ENCODE data around the gene ITGA1. TPM values are rescaled to one million over a fixed set of nuclear protein-coding genes. Genes with fewer than 3 reads are reported as not detected.

The ITGA1 gene
- total RNA-seq, 2 donors from 2014 or later: 125 to 169 TPM

DNA sequence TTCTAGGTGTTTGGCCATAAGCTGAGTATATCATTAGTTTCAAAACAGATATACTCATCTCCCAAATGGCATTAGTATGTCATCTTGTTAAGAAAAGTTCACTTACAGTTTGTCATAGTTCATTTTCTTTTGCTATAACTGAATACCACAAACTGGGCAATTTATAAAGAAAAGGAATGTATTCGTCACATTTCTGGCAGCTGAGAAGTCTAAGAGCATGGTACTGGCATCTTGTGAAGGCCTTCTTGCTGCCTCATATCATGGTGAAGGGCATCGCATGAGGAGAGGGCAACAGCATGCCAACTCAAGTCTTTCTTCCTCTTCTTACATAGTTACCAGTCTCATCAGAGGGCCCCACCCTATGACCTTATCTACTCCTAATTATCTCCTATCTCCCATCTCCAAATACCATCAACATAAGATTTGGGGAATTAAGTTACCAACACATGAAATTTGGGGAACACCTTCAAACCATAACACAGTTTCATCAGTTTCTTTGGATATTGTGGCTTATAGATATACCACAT is 20.4 kb upstream of the ITGA1 start:
- no peaks in the 10 kb centered on the region for H3K36me3 ChIP-seq
- H3K27me3 ChIP-seq (replicated peaks; ENCODE audit: insufficient read depth): no peaks in the 10 kb centered on the region
- no peaks in the 10 kb centered on the region for H3K9me3 ChIP-seq
- H3K27ac ChIP-seq: no peak overlapping the region
- DNase-seq (ENCODE audit: low spot score): no peak
- H3K4me1 ChIP-seq (ENCODE audit: control insufficient read depth in 1 of 2, low read depth in 2 of 2): peaks cover 0 to 11% of the 10 kb centered on the region in 2 donors
- TF ChIP-seq, protein P1, sequence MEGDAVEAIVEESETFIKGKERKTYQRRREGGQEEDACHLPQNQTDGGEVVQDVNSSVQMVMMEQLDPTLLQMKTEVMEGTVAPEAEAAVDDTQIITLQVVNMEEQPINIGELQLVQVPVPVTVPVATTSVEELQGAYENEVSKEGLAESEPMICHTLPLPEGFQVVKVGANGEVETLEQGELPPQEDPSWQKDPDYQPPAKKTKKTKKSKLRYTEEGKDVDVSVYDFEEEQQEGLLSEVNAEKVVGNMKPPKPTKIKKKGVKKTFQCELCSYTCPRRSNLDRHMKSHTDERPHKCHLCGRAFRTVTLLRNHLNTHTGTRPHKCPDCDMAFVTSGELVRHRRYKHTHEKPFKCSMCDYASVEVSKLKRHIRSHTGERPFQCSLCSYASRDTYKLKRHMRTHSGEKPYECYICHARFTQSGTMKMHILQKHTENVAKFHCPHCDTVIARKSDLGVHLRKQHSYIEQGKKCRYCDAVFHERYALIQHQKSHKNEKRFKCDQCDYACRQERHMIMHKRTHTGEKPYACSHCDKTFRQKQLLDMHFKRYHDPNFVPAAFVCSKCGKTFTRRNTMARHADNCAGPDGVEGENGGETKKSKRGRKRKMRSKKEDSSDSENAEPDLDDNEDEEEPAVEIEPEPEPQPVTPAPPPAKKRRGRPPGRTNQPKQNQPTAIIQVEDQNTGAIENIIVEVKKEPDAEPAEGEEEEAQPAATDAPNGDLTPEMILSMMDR (IDR thresholded peaks at IDR 0.05): no peak
- no peak overlapping the region for H3K4me3 ChIP-seq
- ATAC-seq (ENCODE audit: insufficient number of reproducible peaks, low FRiP score, low read depth): no peak

DNA sequence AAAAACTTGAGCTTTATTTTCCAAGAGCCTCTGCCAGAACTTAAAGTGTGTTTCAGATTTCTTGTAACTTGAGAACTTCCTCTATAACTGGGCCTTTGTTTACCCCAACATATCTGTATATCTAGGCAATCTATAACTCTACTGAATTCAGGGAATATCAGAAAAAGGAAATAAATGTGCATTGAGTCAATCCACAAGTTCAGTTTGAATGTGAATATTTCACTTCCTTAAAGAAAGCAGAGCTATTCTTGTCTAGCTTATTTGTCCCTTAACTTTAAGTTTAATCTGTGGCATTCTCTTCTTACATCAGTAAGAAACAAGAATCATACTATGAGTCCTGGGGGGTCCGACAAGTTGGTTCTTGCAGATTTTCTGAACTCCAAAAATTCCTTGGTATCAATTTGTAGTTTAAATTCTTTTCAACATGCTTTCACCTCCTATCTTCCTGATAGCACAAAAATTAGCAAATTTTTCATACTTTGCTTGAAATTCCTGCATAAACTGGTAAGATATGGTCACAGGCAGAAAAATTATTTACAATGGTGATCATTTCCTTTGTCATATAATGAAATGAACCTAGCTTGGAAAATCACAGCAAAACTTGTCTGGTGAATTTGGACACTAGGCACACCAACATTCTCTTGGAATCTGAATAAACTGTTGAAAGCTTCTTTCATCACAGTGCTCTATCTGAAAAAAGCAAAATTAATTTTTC is 19.8 kb upstream of the ITGA1 start:
- TF ChIP-seq, protein P1 (IDR thresholded peaks at IDR 0.05): no peak
- H3K27me3 ChIP-seq (replicated peaks; ENCODE audit: insufficient read depth): no peaks in the 10 kb centered on the region
- ATAC-seq (ENCODE audit: insufficient number of reproducible peaks, low FRiP score, low read depth) (no peak), DNase-seq (ENCODE audit: low spot score) (no peak)
- H3K4me3 ChIP-seq: no peak overlapping the region
- H3K27ac ChIP-seq: no peak overlapping the region
- no peaks in the 10 kb centered on the region for H3K36me3 ChIP-seq
- peaks cover 0 to 11% of the 10 kb centered on the region in 2 donors for H3K4me1 ChIP-seq (ENCODE audit: control insufficient read depth in 1 of 2, low read depth in 2 of 2)
- no peaks in the 10 kb centered on the region for H3K9me3 ChIP-seq

DNA sequence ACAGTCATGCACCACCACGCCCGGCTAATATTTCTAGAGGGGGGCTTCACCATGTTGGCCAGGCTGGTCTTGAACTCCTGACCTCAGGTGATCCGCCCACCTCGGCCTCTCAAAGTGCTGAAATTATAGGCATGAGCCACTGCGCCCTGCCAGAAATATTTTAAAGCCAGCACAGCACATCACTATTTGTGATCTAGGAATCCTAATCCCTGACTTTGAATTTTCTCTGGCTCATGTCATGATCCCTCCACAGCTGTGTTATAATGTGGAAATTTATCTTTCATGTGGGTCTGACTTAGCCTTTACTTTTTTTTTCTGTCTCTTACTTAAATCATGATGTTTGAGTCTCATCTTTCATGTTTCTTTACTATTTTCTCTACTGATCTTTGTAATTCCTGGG is 18.7 kb upstream of the ITGA1 start:
- no peak for DNase-seq (ENCODE audit: low spot score)
- H3K27ac ChIP-seq: no peak overlapping the region
- H3K4me3 ChIP-seq: no peak overlapping the region
- H3K36me3 ChIP-seq: no peaks in the 10 kb centered on the region
- no peaks in the 10 kb centered on the region for H3K9me3 ChIP-seq
- peaks cover 0 to 11% of the 10 kb centered on the region in 2 donors for H3K4me1 ChIP-seq (ENCODE audit: control insufficient read depth in 1 of 2, low read depth in 2 of 2)
- no peaks in the 10 kb centered on the region for H3K27me3 ChIP-seq (replicated peaks; ENCODE audit: insufficient read depth)
- no peak for ATAC-seq (ENCODE audit: insufficient number of reproducible peaks, low FRiP score, low read depth)
- TF ChIP-seq, protein P1 (IDR thresholded peaks at IDR 0.05): no peak

DNA sequence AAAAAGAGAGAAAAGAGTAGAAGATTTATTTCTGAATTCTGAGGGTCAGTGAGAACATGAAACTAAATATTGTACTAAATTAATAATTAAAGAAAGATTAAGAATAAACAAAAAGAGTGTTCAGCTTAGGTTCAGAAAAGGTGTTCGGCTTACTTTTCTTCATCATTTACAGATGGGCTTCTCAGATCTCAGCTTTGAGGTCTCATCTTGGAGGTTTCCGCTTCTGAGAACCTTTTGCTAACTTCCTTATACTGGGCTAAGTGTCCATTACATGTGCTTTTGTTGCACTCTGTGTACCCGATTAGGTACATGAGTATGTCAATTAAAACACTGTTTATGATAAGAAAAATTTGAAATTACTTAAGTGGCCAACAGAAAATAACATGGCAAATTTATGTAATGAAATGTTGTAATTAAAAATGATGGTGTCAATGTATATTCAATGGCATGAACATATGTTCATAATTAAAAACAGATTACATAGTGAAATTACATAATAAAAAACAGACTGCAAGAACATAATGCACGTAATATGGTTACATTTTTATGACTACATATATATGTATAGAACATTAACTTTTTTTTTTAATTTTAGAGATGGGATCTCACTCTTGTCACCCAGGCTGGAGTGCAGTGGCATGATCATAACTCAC is 17.3 kb upstream of the ITGA1 start:
- H3K9me3 ChIP-seq: no peaks in the 10 kb centered on the region
- DNase-seq (ENCODE audit: low spot score) (no peak), ATAC-seq (ENCODE audit: insufficient number of reproducible peaks, low FRiP score, low read depth) (no peak)
- H3K27me3 ChIP-seq (replicated peaks; ENCODE audit: insufficient read depth): no peaks in the 10 kb centered on the region
- H3K4me3 ChIP-seq: no peak overlapping the region
- peaks cover 0 to 11% of the 10 kb centered on the region in 2 donors for H3K4me1 ChIP-seq (ENCODE audit: control insufficient read depth in 1 of 2, low read depth in 2 of 2)
- H3K27ac ChIP-seq: no peak overlapping the region
- no peaks in the 10 kb centered on the region for H3K36me3 ChIP-seq
- TF ChIP-seq, protein P1 (IDR thresholded peaks at IDR 0.05): no peak

DNA sequence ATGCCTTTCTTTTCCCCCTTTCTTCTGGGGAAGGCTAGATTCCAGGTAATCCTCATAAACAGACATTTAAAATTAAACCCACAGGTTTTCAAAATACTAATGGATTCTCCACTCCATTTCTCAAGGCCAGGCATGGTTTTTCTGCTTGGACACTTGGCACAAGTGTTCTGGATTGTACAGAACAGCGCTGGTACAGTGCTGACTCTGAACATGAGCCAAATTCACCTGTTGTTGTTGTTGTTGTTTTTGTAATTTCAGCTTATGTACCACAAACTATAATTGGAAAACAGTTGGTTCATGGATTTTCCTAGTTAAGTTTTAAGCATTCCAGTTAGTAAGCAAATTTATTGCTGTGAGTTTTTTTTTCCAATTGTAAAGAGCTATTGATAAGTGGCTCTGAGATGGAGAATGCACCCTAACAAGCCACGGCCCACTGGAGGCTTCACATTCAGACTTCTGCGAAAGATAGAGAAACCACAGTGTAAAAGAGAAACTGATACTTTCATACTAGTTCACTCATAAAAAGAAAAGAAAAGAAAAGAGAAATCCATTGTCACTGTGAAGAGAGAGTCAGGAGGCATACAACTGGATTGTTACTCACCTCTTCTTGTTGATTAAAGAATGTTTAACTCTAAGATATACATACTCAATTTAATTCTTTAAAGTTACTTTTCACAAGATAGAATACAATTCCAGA is 16.2 kb upstream of the ITGA1 start:
- H3K27ac ChIP-seq: no peak overlapping the region
- peaks cover 0 to 11% of the 10 kb centered on the region in 2 donors for H3K4me1 ChIP-seq (ENCODE audit: control insufficient read depth in 1 of 2, low read depth in 2 of 2)
- H3K9me3 ChIP-seq: no peaks in the 10 kb centered on the region
- TF ChIP-seq, protein P1 (IDR thresholded peaks at IDR 0.05): no peak
- ATAC-seq (ENCODE audit: insufficient number of reproducible peaks, low FRiP score, low read depth) (no peak), DNase-seq (ENCODE audit: low spot score) (no peak)
- no peak overlapping the region for H3K4me3 ChIP-seq
- H3K36me3 ChIP-seq: no peaks in the 10 kb centered on the region
- no peaks in the 10 kb centered on the region for H3K27me3 ChIP-seq (replicated peaks; ENCODE audit: insufficient read depth)
